K562 (cell line): ENCODE results near the gene DENND2A. TPM values are rescaled to one million over a fixed set of nuclear protein-coding genes. Genes with fewer than 3 reads are reported as not detected.

Experiments used
- ATF7 ChIP-seq: fragments of 450-650 bp; IDR thresholded peaks from 2 replicates; pipeline ENCODE4 v1.7.1; 2014; ENCODE audit warnings: mild to moderate bottlenecking, moderate library complexity
- BDP1 ChIP-seq: IDR thresholded peaks from 3 replicates; pipeline ENCODE4 v1.6.1; 2011; ENCODE audit not compliant: insufficient read length, insufficient read depth
- CAMTA2 ChIP-seq: fragments of 250-450 bp; sonication (Bioruptor Pico); conservative IDR thresholded peaks from 2 replicates; pipeline ENCODE4 v1.5.1; 2022
- CEBPB ChIP-seq: fragments of 450-650 bp; IDR thresholded peaks from 2 replicates; pipeline ENCODE4 v1.6.1; 2016; ENCODE audit warnings: missing genetic modification characterization, missing compliant biosample characterization
- EZH2 ChIP-seq: IDR thresholded peaks from 2 replicates; pipeline ENCODE4 v1.6.1; 2012; ENCODE audit warnings: low read depth, mild to moderate bottlenecking, inconsistent platforms, low read length, borderline replicate concordance
- FOSL1 ChIP-seq: fragments of 200-800 bp; sonication (Bioruptor generic); conservative IDR thresholded peaks from 2 replicates; pipeline ENCODE4 v1.6.1; 2016; ENCODE audit warnings: missing genetic modification characterization, missing compliant biosample characterization
- GTF2A2 ChIP-seq: IDR thresholded peaks from 2 replicates; pipeline ENCODE4 v1.6.1; 2016; ENCODE audit warnings: mild to moderate bottlenecking, missing genetic modification characterization, missing compliant biosample characterization
- HINFP ChIP-seq: fragments of 450-650 bp; conservative IDR thresholded peaks from 2 replicates; pipeline ENCODE4 v1.6.1; 2016; ENCODE audit warnings: missing genetic modification characterization, low read depth, mild to moderate bottlenecking, control low read depth, missing compliant biosample characterization
- ILF3 ChIP-seq: fragments of 450-650 bp; IDR thresholded peaks from 2 replicates; pipeline ENCODE4 v1.6.1; 2018; ENCODE audit warnings: antibody characterized with exemption, mild to moderate bottlenecking, moderate library complexity, borderline replicate concordance
- MAX ChIP-seq: sonication (generic); formaldehyde crosslinking; IDR thresholded peaks from 2 replicates; pipeline ENCODE4 v1.9.0; 2022; ENCODE audit warnings: mild to moderate bottlenecking, missing genetic modification reagents
- NR2C1 ChIP-seq, 2 experiments: fragments of 450-650 bp; IDR thresholded peaks; 2 replicates each; pipeline ENCODE4 v1.6.1; 2017; ENCODE audit warnings: mild to moderate bottlenecking in 2 of 2, antibody characterized with exemption in 1 of 2, inconsistent platforms in 1 of 2, missing compliant biosample characterization in 1 of 2, missing genetic modification characterization in 1 of 2
- PATZ1 ChIP-seq: fragments of 250-450 bp; sonication (Bioruptor Pico); IDR thresholded peaks from 2 replicates; pipeline ENCODE4 v1.5.0; 2020; ENCODE audit warnings: mild to moderate bottlenecking, borderline replicate concordance
- PTRF ChIP-seq: fragments of 450-650 bp; IDR thresholded peaks from 2 replicates; pipeline ENCODE4 v1.6.1; 2016; ENCODE audit warnings: mild to moderate bottlenecking, missing genetic modification characterization, missing compliant biosample characterization
- SMAD3 ChIP-seq: fragments of 450-650 bp; formaldehyde crosslinking; conservative IDR thresholded peaks from 2 replicates; pipeline ENCODE4 v1.4.0; 2020; ENCODE audit warnings: mild to moderate bottlenecking
- SREBF2 ChIP-seq: sonication (generic); formaldehyde crosslinking; IDR thresholded peaks from 2 replicates; pipeline ENCODE4 v1.4.0; 2020; ENCODE audit warnings: mild to moderate bottlenecking, missing genetic modification reagents
- SRSF7 ChIP-seq: fragments of 200-400 bp; formaldehyde crosslinking; optimal IDR thresholded peaks from 2 replicates; pipeline ENCODE3; 2017; ENCODE audit warnings: mild to moderate bottlenecking, low read depth, low read length
- TCF15 ChIP-seq: fragments of 250-450 bp; sonication (Bioruptor Pico); IDR thresholded peaks from 2 replicates; pipeline ENCODE4 v1.8.0; 2022; ENCODE audit warnings: moderate library complexity, mild to moderate bottlenecking, inconsistent platforms
- ZBTB11 ChIP-seq, 3 experiments: fragments of 200-800 bp in 1 of 3; fragments of 250-450 bp in 1 of 3; fragments of 450-650 bp in 1 of 3; sonication (Bioruptor Pico) in 1 of 3; sonication (Bioruptor generic) in 1 of 3; formaldehyde crosslinking in 1 of 3; IDR thresholded peaks; 2 replicates each; pipeline versions ENCODE4 v1.6.1 to v1.8.0; 2016 to 2022; ENCODE audit warnings: mild to moderate bottlenecking in 2 of 3, missing genetic modification characterization in 2 of 3, missing compliant biosample characterization in 1 of 3, moderate library complexity in 1 of 3
- ZNF165 ChIP-seq: fragments of 250-450 bp; sonication (Bioruptor Pico); IDR thresholded peaks from 2 replicates; pipeline ENCODE4 v1.4.0; 2020; ENCODE audit warnings: borderline replicate concordance
- ZNF263 ChIP-seq: sonication (generic); formaldehyde crosslinking; IDR thresholded peaks from 2 replicates; pipeline ENCODE4 v1.8.0; 2022; ENCODE audit warnings: mild to moderate bottlenecking, missing genetic modification reagents, borderline replicate concordance
- polyA plus RNA-seq, 8 experiments: library from polyadenylated mRNA; depleted of rRNA in 4 of 8; stranded (reverse) in 5 of 8; unstranded in 3 of 8; fragments of >200 nt; fragmentation: Nextera tagmentation in 2 of 8; fragmentation: Illumina TruSeq in 1 of 8; extraction: Ambion mirVana in 2 of 8; extraction: Trizol in 1 of 8; gene quantifications; 2 replicates each; pipeline versions ENCODE4 v1.2.1 to v1.2.3, GENCODE V29; 2011 to 2014; ENCODE audit warnings: inconsistent platforms in 1 of 8, missing spikeins in 1 of 8
- total RNA-seq, 7 experiments: library from RNA; depleted of rRNA in 6 of 7; stranded (reverse); fragments of >200 nt in 6 of 7; fragmentation: Illumina TruSeq in 2 of 7; extraction: Trizol in 2 of 7; gene quantifications; 2 replicates each; pipeline versions ENCODE4 v1.2.1 to v1.2.3, GENCODE V29; 2011 to 2021; ENCODE audit warnings: low replicate concordance in 1 of 7

DENND2A gene
- total and polyA plus RNA-seq, 9 of the 15 experiments (the other 6 are each of a cell fraction or from before 2014, with no cell fraction given): not detected

GRCh38 chr7:140672382-140673062 is 31.9 kb upstream of the DENND2A start, which contains the start of gene ADCK2 (continued):
- TF ChIP-seq HINFP (tag) (0 out of 2 replicates have a peak, but pooled peaks have one; percentile 46), ZNF165 (no peak), ILF3 (no peak), BDP1 (no peak), ZBTB11 (CRISPR knock-in tag; IDR thresholded peaks at IDR 0.05) (0 out of 6 replicates have a peak, but pooled peaks of 1 of the 3 experiments have one; percentile 63), FOSL1 (tag) (no peak), CEBPB (no peak), PTRF (0 out of 2 replicates have a peak, but pooled peaks have one; percentile 46), SMAD3 (CRISPR knock-in tag) (0 out of 2 replicates have a peak, but pooled peaks have one; percentile 45), SRSF7 (no peak), TCF15 (CRISPR knock-in tag) (no peak), PATZ1 (CRISPR knock-in tag) (no peak), GTF2A2 (tag) (no peak), MAX (CRISPR knock-in tag) (no peak), NR2C1 (IDR thresholded peaks at IDR 0.05) (no peak), NR2C1 (tag; IDR thresholded peaks at IDR 0.05) (peak; percentile 44; the same call in 1 of the 2 replicates), CAMTA2 (no peak), EZH2 (no peak), SREBF2 (CRISPR knock-in tag) (no peak), ZNF263 (CRISPR knock-in tag) (no peak), ATF7 (no peak)
